ENCODE results near the gene CYP26C1.
A peak's percentile ranks its signal among the peaks of the same experiment; 100 is the strongest.

The CYP26C1 gene

GRCh38 chr10:93074147-93074596 lies 13.6 kb downstream of the CYP26C1 start:
- no peak for DNase-seq (ENCODE audit: low read depth)
- TF ChIP-seq CTCF (IDR thresholded peaks at IDR 0.05; ENCODE audit: insufficient read depth, low read depth, low read length, missing control alignments), result no peak
- H3K4me3 ChIP-seq (ENCODE audit: low read depth, low read length), result no peak overlapping the region

GRCh38 chr10:93074597-93075368 lies 14.2 kb downstream of the CYP26C1 start:
- no peak overlapping the region for H3K4me3 ChIP-seq (ENCODE audit: low read depth, low read length)
- TF ChIP-seq CTCF (IDR thresholded peaks at IDR 0.05; ENCODE audit: insufficient read depth, low read depth, low read length, missing control alignments), result no peak
- DNase-seq (ENCODE audit: low read depth), result no peak

GRCh38 chr10:93075369-93076221 lies 15.0 kb downstream of the CYP26C1 start:
- H3K4me3 ChIP-seq (ENCODE audit: low read depth, low read length), result no peak overlapping the region
- no peak for TF ChIP-seq CTCF (IDR thresholded peaks at IDR 0.05; ENCODE audit: insufficient read depth, low read depth, low read length, missing control alignments)

GRCh38 chr10:93076871-93077270 lies 16.3 kb downstream of the CYP26C1 start:
- no peak for DNase-seq (ENCODE audit: low read depth)
- no peak overlapping the region for H3K4me3 ChIP-seq (ENCODE audit: low read depth, low read length)
- TF ChIP-seq CTCF (IDR thresholded peaks at IDR 0.05; ENCODE audit: insufficient read depth, low read depth, low read length, missing control alignments), result no peak

More at GRCh38 chr10:93075369-93076221, 15.0 kb downstream of the CYP26C1 start:
- peak; percentile 68 for DNase-seq (ENCODE audit: low read depth)

- no peak for TF ChIP-seq CTCF (IDR thresholded peaks at IDR 0.05; ENCODE audit: insufficient read depth, low read depth, low read length, missing control alignments)
Measured at GRCh38 chr10:93077860-93078337, 17.3 kb downstream of the CYP26C1 start.

GRCh38 chr10:93079663-93080349 lies 19.2 kb downstream of the CYP26C1 start:
- H3K4me3 ChIP-seq (ENCODE audit: low read depth, low read length), result no peak overlapping the region

More at GRCh38 chr10:93077860-93078337, 17.3 kb downstream of the CYP26C1 start:
- H3K4me3 ChIP-seq (ENCODE audit: low read depth, low read length), result no peak overlapping the region
- no peak for DNase-seq (ENCODE audit: low read depth)

More at GRCh38 chr10:93079663-93080349, 19.2 kb downstream of the CYP26C1 start:
- TF ChIP-seq CTCF (IDR thresholded peaks at IDR 0.05; ENCODE audit: insufficient read depth, low read depth, low read length, missing control alignments), result no peak
- DNase-seq (ENCODE audit: low read depth), result no peak

All from GM12865 (cell line).